SU-DHL-6 (cell line): ENCODE measurements around the gene DNAJB1.

Experiments used
- H2AFZ ChIP-seq: fragments of 200-600 bp; sonication (generic); 2 replicates; pipeline ENCODE4 v1.6.1; 2014; ENCODE audit warnings: low read depth, mild to moderate bottlenecking, moderate library complexity, mixed read lengths, antibody characterized with exemption, low read length; ENCODE audit not compliant: severe bottlenecking
- H3F3A ChIP-seq: fragments of 200-600 bp; shearing (Covaris generic); 2 replicates; pipeline ENCODE4 v1.6.0; 2016; ENCODE audit warnings: antibody characterized with exemption, mild to moderate bottlenecking; ENCODE audit not compliant: insufficient read depth
- H3K27ac ChIP-seq: fragments of 200-600 bp; sonication (generic); 2 replicates; pipeline ENCODE4 v1.5.1; 2016; ENCODE audit warnings: low read depth, mild to moderate bottlenecking, low read length, moderate library complexity, mixed read lengths
- H3K27me3 ChIP-seq: fragments of 200-600 bp; sonication (generic), shearing (Covaris generic); 2 replicates; pipeline ENCODE4 v1.6.0; 2014; ENCODE audit warnings: mild to moderate bottlenecking, low read length
- H3K36me3 ChIP-seq: fragments of 200-600 bp; sonication (generic); 2 replicates; pipeline ENCODE4 v1.6.1; 2014; ENCODE audit warnings: mild to moderate bottlenecking, low read length, mixed read lengths
- H3K4me2 ChIP-seq: fragments of 300-600, 200-600 bp; shearing (Covaris generic), sonication (generic); 2 replicates; pipeline ENCODE4 v1.6.0; 2014; ENCODE audit warnings: low read length, low read depth, mild to moderate bottlenecking; ENCODE audit not compliant: poor library complexity, severe bottlenecking
- H3K4me3 ChIP-seq: fragments of 200-600 bp; sonication (generic); 2 replicates; pipeline ENCODE4 v1.5.1; 2014; ENCODE audit warnings: antibody characterized with exemption, low read length, mild to moderate bottlenecking, mixed read lengths; ENCODE audit not compliant: insufficient read depth, poor library complexity, severe bottlenecking
- H3K79me2 ChIP-seq: fragments of 200-600 bp; sonication (generic); 2 replicates; pipeline ENCODE4 v1.6.1; 2014; ENCODE audit warnings: mild to moderate bottlenecking, low read length, moderate library complexity; ENCODE audit not compliant: insufficient read depth
- H3K9ac ChIP-seq: fragments of 200-600 bp; sonication (generic); 2 replicates; pipeline ENCODE4 v1.7.0; 2014; ENCODE audit warnings: mild to moderate bottlenecking, low read length
- H3K9me2 ChIP-seq: fragments of 200-600 bp; sonication (generic); replicated peaks from 2 replicates; pipeline ENCODE4 v1.6.1; 2014; ENCODE audit warnings: low read length; ENCODE audit not compliant: insufficient read depth
- H3K9me3 ChIP-seq: fragments of 200-600 bp; sonication (generic); 2 replicates; pipeline ENCODE4 v1.6.1; 2014; ENCODE audit warnings: low read length, mixed read lengths; ENCODE audit not compliant: insufficient read depth
- H4K20me1 ChIP-seq: fragments of 200-600 bp; sonication (generic); 2 replicates; pipeline ENCODE4 v1.6.1; 2014; ENCODE audit warnings: low read depth, mild to moderate bottlenecking, antibody characterized with exemption, low read length, moderate library complexity, mixed read lengths
- CTCF ChIP-seq: fragments of 200-600 bp; sonication (generic); IDR thresholded peaks from one replicate; pipeline ENCODE4 v1.5.1; 2017; ENCODE audit warnings: antibody characterized with exemption, mild to moderate bottlenecking, low read length, moderate library complexity; ENCODE audit not compliant: insufficient read depth, poor library complexity, severe bottlenecking
- EZH2phosphoT487 ChIP-seq: fragments of 200-600 bp; sonication (generic), shearing (Covaris generic); conservative IDR thresholded peaks from 2 replicates; pipeline ENCODE4 v1.6.1; 2018; ENCODE audit warnings: mild to moderate bottlenecking, antibody characterized with exemption, low read length, moderate library complexity, mixed read lengths

DNAJB1 gene

GRCh38 chr19:14559916-14560775, 41.9 kb upstream of the DNAJB1 start:
- Histone ChIP-seq H3K9ac (no peak overlapping the region), H3K4me2 (no peak overlapping the region), H3K27me3 (no peaks in the 10 kb centered on the region), H3K9me3 (no peaks in the 10 kb centered on the region), H2AFZ (no peak overlapping the region), H3K9me2 (no peaks in the 10 kb centered on the region), H3K36me3 (no peaks in the 10 kb centered on the region), H3K79me2 (peaks cover 45% of the 10 kb centered on the region), H3K4me3 (no peak overlapping the region), H3K27ac (no peak overlapping the region), H4K20me1 (no peaks in the 10 kb centered on the region), H3F3A (no peaks in the 10 kb centered on the region)
- TF ChIP-seq CTCF (no peak), EZH2phosphoT487 (no peak)

- H3K27ac ChIP-seq, result no peak overlapping the region
These were observed 40.3 kb upstream of the DNAJB1 start for GRCh38 chr19:14558370-14559066.

GRCh38 chr19:14556662-14557188, 38.5 kb upstream of the DNAJB1 start:
- H3K9me2 ChIP-seq, result no peaks in the 10 kb centered on the region
- no peaks in the 10 kb centered on the region for H4K20me1 ChIP-seq
- H3K27me3 ChIP-seq, result no peaks in the 10 kb centered on the region
- no peak overlapping the region for H3K4me2 ChIP-seq
- peak; percentile 91 for TF ChIP-seq CTCF
- TF ChIP-seq EZH2phosphoT487, result no peak
- H3K9me3 ChIP-seq, result no peaks in the 10 kb centered on the region
- H3K9ac ChIP-seq, result no peak overlapping the region
- H3K79me2 ChIP-seq, result peaks cover 72% of the 10 kb centered on the region
- H3K4me3 ChIP-seq, result no peak overlapping the region
- no peak overlapping the region for H2AFZ ChIP-seq
- no peaks in the 10 kb centered on the region for H3F3A ChIP-seq
- H3K27ac ChIP-seq, result no peak overlapping the region
- H3K36me3 ChIP-seq, result no peaks in the 10 kb centered on the region

More at GRCh38 chr19:14558370-14559066, 40.3 kb upstream of the DNAJB1 start:
- Histone ChIP-seq H3K4me2 (no peak overlapping the region), H3K9me3 (no peaks in the 10 kb centered on the region), H2AFZ (no peak overlapping the region), H3K27me3 (no peaks in the 10 kb centered on the region), H3K4me3 (no peak overlapping the region), H3K9me2 (no peaks in the 10 kb centered on the region), H3F3A (no peaks in the 10 kb centered on the region), H3K9ac (no peak overlapping the region), H4K20me1 (no peaks in the 10 kb centered on the region), H3K36me3 (no peaks in the 10 kb centered on the region), H3K79me2 (peaks cover 59% of the 10 kb centered on the region)
- TF ChIP-seq EZH2phosphoT487 (no peak), CTCF (no peak)
